Measurements from ENCODE around the gene B9D1. TPM values are rescaled to one million over a fixed set of nuclear protein-coding genes. Genes with fewer than 3 reads are reported as not detected.

B9D1 gene
- total RNA-seq, 1 experiment from 2014 or later: 48.0 TPM

GRCh38 chr17:19399750-19400450, 37.4 kb upstream of the B9D1 start:
- Histone ChIP-seq H3K27me3 (ENCODE audit: low read length) (no peaks in the 10 kb centered on the region), H3K4me2 (ENCODE audit: low read length) (no peak overlapping the region), H3K36me3 (ENCODE audit: low read depth, low read length) (no peaks in the 10 kb centered on the region), H3K9me2 (replicated peaks; ENCODE audit: low read length) (no peaks in the 10 kb centered on the region), H3K4me3 (ENCODE audit: low read length) (no peak overlapping the region), H4K20me1 (ENCODE audit: low read length) (no peaks in the 10 kb centered on the region), H3K9ac (ENCODE audit: low read length) (no peak overlapping the region), H3K4me1 (ENCODE audit: insufficient read depth, low read length) (peaks cover 14% of the 10 kb centered on the region), H2AFZ (ENCODE audit: low read length) (no peak overlapping the region), H3K9me3 (ENCODE audit: low read length) (no peaks in the 10 kb centered on the region), H3K79me2 (ENCODE audit: low read length) (no peaks in the 10 kb centered on the region), H3K27ac (ENCODE audit: low read length) (no peak overlapping the region), H3F3A (ENCODE audit: low read length, unreplicated experiment) (no peaks in the 10 kb centered on the region)
- DNase-seq (no peak), ATAC-seq (no peak)
- no TSS peak for BruUV-seq (replicated peaks)
- ChIA-PET POLR2A (ENCODE audit: unreplicated experiment) (no interaction called here), CTCF (no interaction called here)
- TF ChIP-seq EZH2 (IDR thresholded peaks at IDR 0.05; ENCODE audit: low read length, unreplicated experiment): no peak
- no peak for TF ChIP-seq CTCF (conservative IDR thresholded peaks at IDR 0.05; ENCODE audit: low read depth, low read length)
- TF ChIP-seq EZH2phosphoT487 (IDR thresholded peaks at IDR 0.05; ENCODE audit: borderline replicate concordance, low read length): no peak
- intact Hi-C loops (cut with micrococcal nuclease): no loop called here

GRCh38 chr17:19398301-19399181, 36.0 kb upstream of the B9D1 start:
- Histone ChIP-seq H3F3A (ENCODE audit: low read length, unreplicated experiment) (no peaks in the 10 kb centered on the region), H3K4me2 (ENCODE audit: low read length) (no peak overlapping the region), H3K4me1 (ENCODE audit: insufficient read depth, low read length) (peaks cover 14% of the 10 kb centered on the region), H3K27me3 (ENCODE audit: low read length) (no peaks in the 10 kb centered on the region), H3K27ac (ENCODE audit: low read length) (peak overlapping the region; percentile 79), H2AFZ (ENCODE audit: low read length) (0 out of 2 replicates have a peak overlapping the region, but pooled peaks have one; percentile 21), H3K9me2 (replicated peaks; ENCODE audit: low read length) (no peaks in the 10 kb centered on the region), H4K20me1 (ENCODE audit: low read length) (no peaks in the 10 kb centered on the region), H3K79me2 (ENCODE audit: low read length) (no peaks in the 10 kb centered on the region), H3K9ac (ENCODE audit: low read length) (no peak overlapping the region), H3K9me3 (ENCODE audit: low read length) (no peaks in the 10 kb centered on the region), H3K4me3 (ENCODE audit: low read length) (no peak overlapping the region), H3K36me3 (ENCODE audit: low read depth, low read length) (no peaks in the 10 kb centered on the region)
- TF ChIP-seq EZH2phosphoT487 (IDR thresholded peaks at IDR 0.05; ENCODE audit: borderline replicate concordance, low read length) (no peak), CTCF (conservative IDR thresholded peaks at IDR 0.05; ENCODE audit: low read depth, low read length) (no peak), EZH2 (IDR thresholded peaks at IDR 0.05; ENCODE audit: low read length, unreplicated experiment) (no peak)
- no TSS peak for BruUV-seq (replicated peaks)
- DNase-seq (peak; percentile 79), ATAC-seq (peak; percentile 71)
- intact Hi-C loops (cut with micrococcal nuclease): no loop called here
- POLR2A ChIA-PET (ENCODE audit: unreplicated experiment): no interaction called here
- CTCF ChIA-PET: no interaction called here

All from PC-3 (cell line).